ENCODE data around the gene CCM2.

Gene CCM2

GRCh38 chr7:44967571-44968446 is 32.2 kb upstream of the CCM2 start:
- peak in 1 of 58 donors; percentile 4 for DNase-seq

GRCh38 chr7:44969049-44969700 is 30.8 kb upstream of the CCM2 start:
- no peak for DNase-seq

DNA sequence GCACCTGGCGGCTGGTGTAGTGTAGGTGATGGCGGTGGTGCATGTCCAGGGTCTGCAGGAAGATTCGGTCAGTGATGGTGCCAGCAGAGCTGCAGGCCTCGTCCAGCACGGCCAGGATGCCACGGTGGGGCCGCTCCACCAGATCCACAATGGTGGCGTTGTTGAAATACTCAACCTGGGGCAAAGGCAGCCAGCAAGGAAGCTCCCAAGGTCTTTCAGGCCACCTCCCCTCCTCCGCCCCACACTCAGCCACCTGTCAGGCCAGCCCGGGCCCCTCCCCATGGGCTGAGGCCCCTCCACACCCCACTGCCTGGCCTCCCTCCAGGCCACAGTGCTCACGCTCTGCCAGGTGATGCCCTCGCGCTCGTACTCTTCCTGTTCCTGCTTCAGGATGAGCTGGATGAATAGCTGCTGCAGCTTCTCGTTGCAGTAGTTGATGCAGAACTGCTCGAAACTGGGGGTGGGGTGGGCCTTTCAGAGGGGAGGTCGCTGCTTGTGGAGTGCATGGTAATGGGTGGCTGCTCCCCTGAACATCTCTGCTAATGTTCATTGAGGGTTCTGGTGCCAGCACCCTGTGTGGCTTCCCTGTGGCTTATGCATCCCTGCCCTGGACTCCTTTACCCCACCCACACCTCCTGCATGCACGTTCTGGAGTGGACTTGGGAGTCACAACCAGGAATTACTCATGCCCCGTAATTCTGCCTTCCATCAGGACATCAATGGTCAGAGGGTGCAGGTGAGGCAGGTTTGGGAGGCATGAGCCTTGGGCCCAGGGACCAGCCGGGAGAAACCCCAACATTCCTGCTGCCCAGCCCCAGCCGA is 30.1 kb upstream of the CCM2 start:
- no peak for DNase-seq

- no peak for DNase-seq
These were observed 29.4 kb upstream of the CCM2 start for GRCh38 chr7:44970523-44971051.

GRCh38 chr7:44971188-44971901 is 28.7 kb upstream of the CCM2 start:
- DNase-seq = no peak

GRCh38 chr7:44971902-44972441 is 28.0 kb upstream of the CCM2 start:
- no peak for DNase-seq

DNA sequence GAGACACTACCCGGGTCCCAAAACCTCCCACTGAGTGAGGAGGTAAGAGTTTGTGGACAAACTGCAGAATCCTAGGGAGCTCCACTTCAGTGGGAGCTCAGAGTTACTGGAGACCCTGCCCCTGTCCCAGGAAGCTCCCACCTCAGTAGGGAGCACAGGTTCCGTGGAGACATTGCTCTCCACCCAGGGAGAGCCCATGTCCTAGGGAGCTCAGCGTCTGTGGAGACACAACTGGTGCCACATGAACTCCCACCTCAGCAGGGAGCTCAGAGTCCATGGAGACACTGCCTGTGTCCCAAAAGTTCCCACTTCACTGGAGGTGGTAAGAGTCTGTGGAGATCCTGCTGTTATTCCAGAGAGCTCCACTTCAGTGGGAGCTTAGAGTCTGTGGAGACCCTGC is 27.4 kb upstream of the CCM2 start:
- DNase-seq = no peak

- DNase-seq = peak in 6 of 58 donors; percentile 5 to 35 (median 25)
These were observed 26.2 kb upstream of the CCM2 start for GRCh38 chr7:44973610-44974401.

DNA sequence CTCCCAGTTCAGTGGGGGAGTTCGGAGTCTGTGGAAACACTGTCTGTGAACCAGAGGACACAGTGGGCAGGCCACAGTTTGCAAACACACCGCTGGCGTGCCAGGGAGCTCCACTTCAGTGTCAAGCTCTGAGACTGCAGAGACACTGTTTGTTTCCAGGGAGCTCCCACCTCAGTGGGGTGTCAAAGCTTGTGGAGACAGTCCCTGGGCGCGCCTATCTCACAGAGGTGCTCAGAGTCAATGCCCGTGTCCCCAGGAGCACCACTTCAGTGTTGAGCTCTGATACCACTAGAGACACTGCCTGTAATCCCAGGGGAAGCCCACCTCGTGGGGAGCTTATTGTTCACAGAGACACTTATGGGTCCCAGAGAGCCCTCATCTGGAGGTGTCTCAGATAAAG is 25.5 kb upstream of the CCM2 start:
- no peak for DNase-seq

GRCh38 chr7:44975331-44976039 is 24.5 kb upstream of the CCM2 start:
- DNase-seq = no peak

DNA sequence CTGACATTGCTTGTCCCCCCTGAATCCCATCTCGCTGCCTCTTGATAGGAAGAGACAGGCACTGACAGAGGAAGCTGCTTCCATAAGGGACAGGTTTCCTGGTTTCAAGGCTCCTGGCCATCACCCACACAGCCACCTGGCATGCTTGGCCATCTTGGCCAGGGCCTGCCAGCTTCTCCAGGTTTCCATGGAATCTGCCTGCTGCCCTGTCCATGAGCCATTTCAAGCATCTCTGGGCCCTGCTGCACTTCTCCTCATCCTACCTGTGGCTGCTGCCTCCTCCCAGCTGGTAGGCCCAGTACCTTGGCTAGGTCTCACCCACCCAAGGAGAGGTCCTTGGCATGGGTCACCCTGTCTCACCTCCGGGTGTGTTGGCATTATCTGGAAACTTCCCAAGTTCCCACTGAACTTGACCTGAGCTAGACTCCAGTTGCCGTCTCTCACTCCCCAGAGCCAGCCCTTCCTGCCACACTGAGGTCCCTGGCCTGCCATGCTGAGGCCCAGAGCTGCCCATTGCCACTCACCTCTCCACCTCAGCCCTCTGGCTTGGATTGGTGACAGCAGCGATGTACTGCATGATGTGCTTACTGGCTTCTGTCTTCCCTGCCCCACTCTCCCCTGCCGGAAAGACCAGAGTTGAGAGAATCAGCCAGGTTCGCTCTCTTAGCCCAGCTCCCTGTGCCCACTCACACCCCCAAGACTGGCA is 23.8 kb upstream of the CCM2 start:
- DNase-seq = peak in 1 of 58 donors; percentile 11

GRCh38 chr7:44976746-44977196 is 23.2 kb upstream of the CCM2 start:
- no peak for DNase-seq

DNA sequence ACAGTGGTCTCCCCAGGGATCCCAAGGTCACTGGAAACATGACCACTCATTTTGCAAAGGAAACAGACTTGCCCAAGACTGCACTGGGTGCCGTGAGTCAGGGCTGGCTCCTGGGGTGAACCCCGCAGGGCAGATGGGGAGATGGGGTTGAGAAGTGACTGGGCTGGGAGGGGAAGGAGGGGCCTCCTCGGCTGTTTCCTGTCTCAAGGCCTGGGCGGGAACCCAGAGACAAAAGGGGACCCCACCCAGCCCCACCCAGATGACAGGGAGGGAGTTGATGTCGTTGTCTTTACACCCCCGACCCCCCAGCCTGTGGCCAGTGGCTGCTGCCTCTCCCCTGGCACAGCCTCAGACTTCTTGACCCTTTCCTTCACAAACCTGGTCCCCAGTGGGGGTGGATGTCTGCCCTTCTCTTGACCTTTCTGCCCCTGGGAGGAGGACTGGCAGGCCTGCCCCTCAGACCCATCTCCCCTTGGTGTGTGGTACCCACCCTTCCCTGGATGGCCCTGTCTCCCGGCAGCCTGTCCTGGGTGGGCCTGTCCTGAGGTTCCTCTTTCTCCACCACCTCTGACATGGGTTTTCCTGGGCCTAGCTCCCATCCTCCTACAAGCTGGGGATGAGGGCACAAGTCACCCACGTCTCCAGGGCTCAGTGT is 22.6 kb upstream of the CCM2 start:
- DNase-seq = no peak

GRCh38 chr7:44977959-44978335 is 22.1 kb upstream of the CCM2 start:
- DNase-seq = no peak

DNA sequence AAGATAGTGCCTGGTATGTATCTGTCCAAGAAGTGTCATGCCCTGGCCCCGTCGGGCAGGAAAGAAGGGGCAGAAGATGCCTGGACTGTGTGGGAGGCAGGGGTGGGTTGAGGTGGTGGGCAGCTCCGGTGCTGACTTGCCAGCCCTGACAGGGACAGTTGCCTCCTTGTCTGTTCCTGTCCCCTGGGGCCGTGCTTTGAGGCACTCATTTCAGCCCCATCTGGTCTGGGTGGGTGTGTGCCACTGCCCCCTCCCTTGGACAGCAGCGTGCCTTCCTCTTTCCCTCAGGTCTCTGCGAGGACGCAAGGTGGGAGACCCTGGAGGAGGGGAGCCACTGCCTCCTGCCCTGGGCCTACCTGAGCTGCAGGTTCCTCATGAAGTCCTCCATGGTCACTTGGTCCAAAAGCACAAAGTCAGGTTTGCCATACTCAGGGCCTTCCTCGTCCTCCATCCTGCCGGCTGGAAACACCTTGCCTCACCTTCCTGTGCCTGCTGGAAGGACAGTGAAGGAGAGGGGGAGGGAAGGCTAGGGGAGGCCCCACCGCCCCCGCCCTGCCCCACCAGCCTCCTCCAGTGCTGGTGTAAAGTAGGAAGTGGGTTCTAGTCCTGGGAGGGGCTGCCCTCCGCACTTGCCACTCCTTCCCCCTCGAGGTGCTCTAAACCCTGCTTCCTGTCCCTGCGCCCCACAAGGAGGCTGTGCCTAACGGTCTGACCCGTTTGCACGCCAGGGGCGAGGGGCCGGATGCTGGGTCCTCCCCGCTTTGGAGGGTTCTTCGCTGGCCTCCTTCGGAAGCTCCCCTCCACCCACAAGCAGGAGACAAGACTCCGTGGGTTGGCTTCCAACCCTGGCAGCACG is 21.3 kb upstream of the CCM2 start, which contains the start of gene MYO1G:
Gene MYO1G, minus strand, starts transcription at position 505 of the 856 bp plus-strand sequence. Its CDS starts 54 bp downstream, at position 451.
- peak in 2 of 58 donors; percentile 16 to 32 for DNase-seq

Data from anterior cingulate cortex (tissue), 58 donors.